Ovary (tissue), 3 donors: ENCODE data around the gene SMAD3.

Experiments used
- CTCF ChIP-seq, 3 donors: fragments of 450-650 bp in 2 of 3; fragments of 200-600 bp in 1 of 3; IDR thresholded peaks; one replicate each; pipeline versions ENCODE4 v1.5.1 to v1.8.0; 2016 to 2022; ENCODE audit warnings: antibody characterized with exemption in 3 of 3, mild to moderate bottlenecking in 1 of 3
- POLR2A ChIP-seq: fragments of 450-650 bp; IDR thresholded peaks from one replicate; pipeline ENCODE4 v1.6.1; 2017; ENCODE audit warnings: antibody characterized with exemption, mild to moderate bottlenecking, moderate library complexity
- donor health status: DM: no; HTN: no; CAD: no.

GRCh38 chr15:67048281-67049279 lies 16.8 kb upstream of the SMAD3 start:
- TF ChIP-seq POLR2A, result no peak
- no peak for TF ChIP-seq CTCF (IDR thresholded peaks at IDR 0.05)
